GM12875 (cell line): ENCODE data around the gene RPL34.

Source experiments
- H3K4me3 ChIP-seq: one replicate; pipeline ENCODE4 v1.5.1; 2011; ENCODE audit warnings: low read depth, low read length, control low read depth
- TF ChIP-seq, protein P1 (sequence below): IDR thresholded peaks from 2 replicates; pipeline ENCODE4 v1.5.1; 2011; ENCODE audit warnings: low read depth, mild to moderate bottlenecking, control low read depth, inconsistent platforms, low read length, moderate library complexity, borderline replicate concordance; ENCODE audit not compliant: insufficient read depth

Gene RPL34

DNA sequence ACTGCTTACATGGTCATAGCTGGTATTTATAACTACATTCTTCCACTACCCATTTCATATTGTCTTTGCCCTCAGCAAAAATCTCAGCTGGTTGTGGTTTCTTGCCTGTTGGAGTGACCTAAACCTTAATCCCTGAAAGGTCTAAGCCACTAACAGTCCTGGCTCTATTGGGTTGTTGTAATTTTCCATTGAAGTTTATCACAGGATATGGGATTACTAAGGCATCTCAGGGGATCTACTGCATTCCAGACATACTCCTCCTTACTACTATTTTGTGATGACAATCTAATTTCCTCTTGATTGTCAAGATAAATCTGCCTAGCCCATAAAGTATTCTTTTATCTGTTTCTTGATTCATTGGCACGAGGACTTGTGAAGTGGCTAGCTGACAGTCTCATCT is 23.9 kb downstream of the RPL34 start:
- no peak overlapping the region for H3K4me3 ChIP-seq
- TF ChIP-seq, protein P1, sequence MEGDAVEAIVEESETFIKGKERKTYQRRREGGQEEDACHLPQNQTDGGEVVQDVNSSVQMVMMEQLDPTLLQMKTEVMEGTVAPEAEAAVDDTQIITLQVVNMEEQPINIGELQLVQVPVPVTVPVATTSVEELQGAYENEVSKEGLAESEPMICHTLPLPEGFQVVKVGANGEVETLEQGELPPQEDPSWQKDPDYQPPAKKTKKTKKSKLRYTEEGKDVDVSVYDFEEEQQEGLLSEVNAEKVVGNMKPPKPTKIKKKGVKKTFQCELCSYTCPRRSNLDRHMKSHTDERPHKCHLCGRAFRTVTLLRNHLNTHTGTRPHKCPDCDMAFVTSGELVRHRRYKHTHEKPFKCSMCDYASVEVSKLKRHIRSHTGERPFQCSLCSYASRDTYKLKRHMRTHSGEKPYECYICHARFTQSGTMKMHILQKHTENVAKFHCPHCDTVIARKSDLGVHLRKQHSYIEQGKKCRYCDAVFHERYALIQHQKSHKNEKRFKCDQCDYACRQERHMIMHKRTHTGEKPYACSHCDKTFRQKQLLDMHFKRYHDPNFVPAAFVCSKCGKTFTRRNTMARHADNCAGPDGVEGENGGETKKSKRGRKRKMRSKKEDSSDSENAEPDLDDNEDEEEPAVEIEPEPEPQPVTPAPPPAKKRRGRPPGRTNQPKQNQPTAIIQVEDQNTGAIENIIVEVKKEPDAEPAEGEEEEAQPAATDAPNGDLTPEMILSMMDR: no peak

DNA sequence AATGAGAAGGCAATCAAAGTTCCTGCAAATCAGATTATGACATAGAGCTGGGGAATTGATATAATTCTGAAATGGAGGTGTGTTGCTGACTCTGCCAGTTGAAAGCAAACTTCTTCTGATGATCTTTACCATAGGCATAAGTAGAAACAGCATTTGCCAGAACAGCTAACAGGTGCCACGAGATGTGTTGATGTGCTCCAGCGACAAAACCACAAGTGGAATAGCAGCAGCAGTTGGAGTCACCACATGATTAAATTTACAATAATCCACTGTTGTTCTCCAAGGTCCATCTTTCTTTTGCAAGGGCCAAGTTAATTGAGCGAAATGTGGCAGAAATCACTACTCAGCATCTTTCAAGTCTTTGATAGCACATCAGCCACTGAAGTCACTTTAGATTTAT is 26.3 kb downstream of the RPL34 start:
- no peak overlapping the region for H3K4me3 ChIP-seq
- TF ChIP-seq, protein P1: no peak

DNA sequence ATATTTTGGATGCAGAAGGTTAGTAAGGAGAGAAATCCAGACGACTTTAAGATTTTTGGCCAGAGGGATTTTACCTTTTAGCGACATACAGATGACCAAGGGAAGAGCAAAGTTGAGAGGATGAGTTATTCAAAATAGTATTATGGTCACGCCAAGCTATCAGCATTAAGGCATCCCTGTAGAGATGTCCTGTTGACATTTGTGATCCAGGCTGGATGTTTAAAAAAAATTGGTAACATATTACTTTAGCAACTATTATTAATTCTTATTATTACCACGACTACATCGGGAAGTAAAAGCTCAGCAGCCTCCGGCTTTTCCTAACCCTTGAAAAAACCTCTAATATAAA is 29.5 kb downstream of the RPL34 start:
- TF ChIP-seq, protein P1: no peak
- peak overlapping the region; percentile 36 for H3K4me3 ChIP-seq

DNA sequence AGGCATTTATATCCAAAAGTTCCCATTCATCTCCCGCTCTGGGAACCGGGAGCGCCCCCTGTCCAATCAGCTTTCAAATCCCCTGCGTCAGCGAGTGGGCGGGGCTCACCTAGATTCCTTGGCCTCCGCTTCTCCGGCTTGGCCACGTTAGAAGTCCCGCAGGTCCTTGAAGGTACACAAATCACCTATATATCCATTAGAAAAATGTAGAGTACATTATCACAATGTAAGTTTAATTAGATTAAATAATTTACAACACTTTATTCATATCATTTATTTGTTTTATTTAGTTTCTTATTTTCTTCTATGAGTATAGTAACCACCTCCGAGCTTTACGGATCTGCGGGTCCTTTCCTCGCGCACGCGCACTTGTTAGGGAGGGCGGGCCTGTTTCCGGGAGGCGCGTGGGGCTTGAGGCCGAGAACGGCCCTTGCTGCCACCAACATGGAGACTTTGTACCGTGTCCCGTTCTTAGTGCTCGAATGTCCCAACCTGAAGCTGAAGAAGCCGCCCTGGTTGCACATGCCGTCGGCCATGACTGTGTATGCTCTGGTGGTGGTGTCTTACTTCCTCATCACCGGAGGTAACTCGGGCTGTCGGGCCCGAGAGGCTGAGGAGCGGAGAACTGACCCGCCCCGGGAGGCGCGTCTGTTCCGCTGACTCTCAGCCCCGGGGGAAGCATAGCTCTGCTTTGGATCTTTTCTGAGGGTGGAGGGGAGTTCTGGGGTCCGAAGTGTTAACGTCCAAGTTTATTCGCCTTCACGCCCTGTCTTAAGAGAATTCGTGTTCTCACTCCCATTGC is 30.0 kb downstream of the RPL34 start, which contains the start of gene OSTC:
OSTC (plus strand) TSS at position 388 of the 802 bp plus-strand sequence; CDS start at position 445, 57 bp downstream.
- TF ChIP-seq, protein P1: no peak
- H3K4me3 ChIP-seq: peak within 1 kb of the TSS; percentile 68

DNA sequence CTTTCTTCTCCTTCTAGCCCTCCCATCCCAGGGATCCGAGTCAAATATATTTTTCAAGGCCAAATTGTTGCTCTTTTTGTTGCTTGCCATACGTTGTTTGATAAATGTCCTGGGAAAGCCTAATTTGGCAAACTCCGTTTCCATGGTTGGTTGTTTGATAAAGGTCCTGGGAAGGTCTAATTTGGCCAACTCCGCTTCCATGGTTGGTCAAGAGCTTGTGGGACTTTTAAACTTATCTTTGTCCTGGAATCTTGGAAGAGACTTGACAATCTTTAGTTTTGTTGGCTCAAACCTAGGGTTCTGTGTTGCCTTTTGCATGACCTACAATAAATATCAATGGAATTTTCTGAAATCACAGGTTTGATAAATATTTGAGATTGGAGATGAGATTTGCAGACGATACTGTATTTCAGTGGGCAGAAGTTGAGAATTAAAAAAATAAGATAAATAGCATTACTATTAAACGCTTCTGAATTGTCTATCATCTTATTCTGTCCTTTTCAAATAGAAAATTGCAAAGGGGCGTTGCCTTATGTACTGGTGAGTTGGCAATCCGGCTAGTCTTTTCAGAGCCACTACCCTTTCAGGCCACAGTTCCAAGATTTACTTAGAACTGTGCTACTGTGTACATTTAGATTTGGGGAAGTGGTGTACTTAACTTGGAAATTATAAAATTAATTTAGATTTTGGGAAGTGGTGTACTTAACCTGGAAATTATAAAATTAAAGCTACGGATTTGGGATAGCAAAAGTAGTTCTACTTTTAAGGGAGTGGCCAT is 30.8 kb downstream of the RPL34 start:
- TF ChIP-seq, protein P1: no peak

DNA sequence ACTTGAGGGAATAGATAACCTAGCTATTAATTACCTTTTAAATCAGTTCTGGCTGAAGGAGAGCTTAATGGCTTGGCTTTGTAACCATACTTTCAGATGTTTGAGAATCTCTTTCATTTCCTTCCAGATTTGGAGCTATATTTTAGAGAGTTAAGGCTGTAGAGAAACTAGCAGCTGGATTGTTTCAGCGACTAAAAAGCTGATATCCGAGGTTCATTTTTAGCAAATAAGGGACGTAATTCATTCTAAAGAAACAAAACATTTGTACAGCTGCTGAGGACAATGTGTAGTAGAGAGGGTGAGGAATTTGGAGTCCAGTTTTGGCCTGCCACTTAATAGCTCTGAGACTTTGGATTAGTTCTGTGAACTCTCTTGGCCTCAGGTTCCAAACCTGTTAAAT is 42.3 kb downstream of the RPL34 start:
- TF ChIP-seq, protein P1: no peak
- no peak overlapping the region for H3K4me3 ChIP-seq

More for the DNA sequence above, 30.8 kb downstream of the RPL34 start:
- peak overlapping the region; percentile 68 for H3K4me3 ChIP-seq

DNA sequence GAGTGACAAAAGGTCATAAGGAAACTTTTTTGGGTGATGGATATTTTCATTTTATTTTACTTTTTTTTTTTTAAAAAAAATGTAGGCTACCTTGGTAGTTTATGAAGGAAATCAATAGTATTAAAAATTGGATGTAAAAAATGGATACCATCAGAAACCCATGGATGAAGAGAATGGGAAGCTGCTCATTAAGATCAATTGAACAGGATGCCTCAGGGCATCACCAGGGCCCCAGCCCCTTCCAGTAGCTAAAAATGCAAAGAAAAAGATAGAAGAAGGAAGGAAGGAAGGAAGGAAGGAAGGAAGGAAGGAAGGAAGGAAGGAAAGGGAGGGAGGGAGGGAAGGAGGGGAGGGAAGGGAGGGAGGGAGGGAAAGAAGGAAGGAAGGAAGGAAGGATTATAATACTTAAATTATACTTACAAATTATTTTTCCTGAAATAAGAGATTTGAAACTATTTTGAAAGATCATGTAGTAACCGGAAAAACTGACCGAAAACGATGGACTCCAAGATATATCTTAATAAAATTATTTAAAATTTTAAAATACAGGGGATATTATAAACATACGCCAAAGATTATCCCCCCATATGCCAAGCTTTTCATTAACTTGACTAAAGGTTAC is 54.1 kb downstream of the RPL34 start:
- no peak overlapping the region for H3K4me3 ChIP-seq
- TF ChIP-seq, protein P1: no peak
